HG03066 (cell line): ENCODE data around the gene PSMA6.

Experiments
- ATAC-seq: cut with Tn5 transposase; IDR thresholded peaks from one replicate; pipeline ENCODE4 v1.9.1; 2021; ENCODE audit warnings: low read depth; ENCODE audit not compliant: unreplicated experiment

The PSMA6 gene

GRCh38 chr14:35362911-35363374 lies 70.8 kb downstream of the PSMA6 start:
- no peak for ATAC-seq

DNA sequence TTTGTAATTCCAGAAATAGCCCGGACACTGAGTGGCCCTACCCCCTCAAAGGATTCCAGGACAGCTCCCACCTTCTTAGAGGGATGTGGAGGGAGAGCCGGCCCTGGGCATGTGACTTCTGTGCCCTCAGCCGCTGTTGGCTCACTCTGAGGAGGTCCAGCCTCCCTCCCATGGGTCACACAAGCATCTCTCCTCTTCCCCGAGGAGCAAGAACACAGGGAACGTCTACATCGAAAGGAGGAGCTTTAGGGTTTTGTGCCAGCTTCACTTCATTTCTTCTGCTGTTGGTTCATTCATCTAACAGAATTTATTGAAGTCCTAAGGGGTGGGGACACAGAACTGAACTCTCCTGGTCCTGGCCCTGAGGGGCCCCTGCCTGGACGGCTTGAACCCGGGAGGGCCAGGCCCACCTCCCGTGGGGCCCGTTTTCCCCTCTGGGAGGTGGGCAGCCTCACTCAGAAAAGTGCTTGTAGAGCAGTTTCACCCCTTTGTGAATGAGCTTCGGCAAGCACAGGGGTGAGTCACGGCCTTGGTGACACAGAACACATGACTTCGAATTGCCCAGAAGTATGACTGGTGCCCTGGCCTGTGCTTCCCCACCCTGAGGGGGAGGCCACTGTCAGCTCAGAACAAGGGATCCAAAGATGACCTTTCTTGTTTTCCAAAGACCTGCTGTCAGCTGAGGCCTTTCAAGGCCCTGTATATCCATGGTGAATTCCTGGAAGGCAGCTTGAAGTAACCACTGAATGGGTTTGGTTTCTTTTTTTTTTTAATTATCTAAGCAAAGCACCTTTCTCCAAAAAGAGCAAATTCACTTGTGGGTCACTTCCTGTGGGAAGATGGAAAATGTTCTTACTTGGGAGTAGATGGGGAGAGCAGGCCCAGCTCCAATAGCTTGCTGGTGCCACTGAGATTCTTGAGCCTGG lies 73.2 kb downstream of the PSMA6 start:
- ATAC-seq, result no peak

DNA sequence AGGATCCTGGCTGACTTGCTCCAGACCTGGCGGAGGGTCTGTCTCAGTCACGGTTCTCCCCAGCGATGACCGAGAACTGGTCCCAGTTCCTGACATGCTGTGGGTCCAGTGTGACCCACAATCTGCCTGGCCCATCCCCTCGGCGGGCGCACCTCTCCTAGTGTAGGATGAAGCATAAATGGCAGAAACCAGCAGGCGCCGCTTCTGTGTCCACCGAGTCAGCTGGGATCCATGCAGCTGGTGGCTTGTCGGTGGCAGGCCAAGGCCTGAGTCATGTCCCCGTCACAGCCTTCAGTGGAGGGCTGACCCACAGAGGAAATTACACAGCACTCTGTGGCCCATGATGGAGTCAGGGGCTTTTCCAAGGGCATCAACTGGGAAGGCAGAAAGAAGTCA lies 73.9 kb downstream of the PSMA6 start:
- ATAC-seq, result no peak

GRCh38 chr14:35366521-35366976 lies 74.4 kb downstream of the PSMA6 start:
- ATAC-seq, result no peak

DNA sequence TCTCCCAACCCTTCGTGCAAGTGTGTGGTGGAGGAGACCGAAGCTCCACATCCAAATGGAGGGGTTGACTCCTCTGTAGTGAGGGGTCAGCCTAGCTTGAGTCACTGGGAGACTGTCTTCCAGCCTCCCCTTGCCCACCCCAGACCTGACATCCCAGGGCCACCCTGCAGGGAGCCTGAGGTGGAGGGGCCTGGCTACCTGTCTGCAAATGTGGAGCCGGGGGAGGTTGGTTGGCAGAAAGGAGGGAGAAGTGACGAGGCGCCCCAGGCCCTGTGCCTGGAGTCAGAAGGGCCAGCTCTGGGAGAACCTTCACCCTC lies 74.8 kb downstream of the PSMA6 start:
- ATAC-seq, result no peak
